ENCODE measurements around the gene TBC1D10A. TPM values are rescaled to one million over a fixed set of nuclear protein-coding genes. Genes with fewer than 3 reads are reported as not detected.

TBC1D10A gene
- total RNA-seq, 1 donor from 2014 or later = 12.6 TPM

- Mint-ChIP-seq H3K4me1 (ENCODE audit: unreplicated experiment) (peaks cover 26% of the 10 kb centered on the region), H3K9me3 (ENCODE audit: unreplicated experiment) (no peaks in the 10 kb centered on the region), H3K27ac (ENCODE audit: unreplicated experiment) (no peak overlapping the region), H3K27me3 (ENCODE audit: unreplicated experiment) (no peaks in the 10 kb centered on the region), H3K4me3 (ENCODE audit: unreplicated experiment) (no peak overlapping the region), H3K36me3 (ENCODE audit: unreplicated experiment) (peaks cover 12% of the 10 kb centered on the region)
- no peak for DNase-seq (ENCODE audit: extremely low spot score, unreplicated experiment)
- no peak for TF ChIP-seq CTCF (IDR thresholded peaks at IDR 0.05)
Measured at GRCh38 chr22:30286331-30286730, 40.4 kb downstream of the TBC1D10A start.

DNA sequence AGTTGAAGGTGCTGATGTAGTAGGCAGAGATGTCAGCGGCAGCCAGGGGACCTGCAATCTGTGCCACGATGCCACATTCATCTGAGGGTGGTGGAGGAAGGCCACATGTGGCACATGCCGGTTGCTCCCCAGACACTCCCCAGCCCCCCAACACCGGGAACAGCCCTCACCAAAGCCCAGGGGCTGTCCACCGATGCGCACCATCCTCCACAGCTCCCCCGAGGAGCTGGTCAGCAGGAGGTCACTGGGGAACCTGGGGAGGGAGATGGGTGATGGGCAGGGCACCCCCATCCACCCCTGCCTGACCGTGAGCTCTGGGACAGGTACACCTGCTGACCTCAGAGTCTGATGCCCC lies 40.9 kb downstream of the TBC1D10A start:
- peaks cover 12% of the 10 kb centered on the region for H3K36me3 Mint-ChIP-seq (ENCODE audit: unreplicated experiment)
- H3K27ac Mint-ChIP-seq (ENCODE audit: unreplicated experiment) = no peak overlapping the region
- DNase-seq (ENCODE audit: extremely low spot score, unreplicated experiment) = no peak
- no peaks in the 10 kb centered on the region for H3K9me3 Mint-ChIP-seq (ENCODE audit: unreplicated experiment)
- no peaks in the 10 kb centered on the region for H3K27me3 Mint-ChIP-seq (ENCODE audit: unreplicated experiment)
- H3K4me1 Mint-ChIP-seq (ENCODE audit: unreplicated experiment) = peaks cover 21% of the 10 kb centered on the region
- no peak overlapping the region for H3K4me3 Mint-ChIP-seq (ENCODE audit: unreplicated experiment)
- no peak for TF ChIP-seq CTCF (IDR thresholded peaks at IDR 0.05)

DNA sequence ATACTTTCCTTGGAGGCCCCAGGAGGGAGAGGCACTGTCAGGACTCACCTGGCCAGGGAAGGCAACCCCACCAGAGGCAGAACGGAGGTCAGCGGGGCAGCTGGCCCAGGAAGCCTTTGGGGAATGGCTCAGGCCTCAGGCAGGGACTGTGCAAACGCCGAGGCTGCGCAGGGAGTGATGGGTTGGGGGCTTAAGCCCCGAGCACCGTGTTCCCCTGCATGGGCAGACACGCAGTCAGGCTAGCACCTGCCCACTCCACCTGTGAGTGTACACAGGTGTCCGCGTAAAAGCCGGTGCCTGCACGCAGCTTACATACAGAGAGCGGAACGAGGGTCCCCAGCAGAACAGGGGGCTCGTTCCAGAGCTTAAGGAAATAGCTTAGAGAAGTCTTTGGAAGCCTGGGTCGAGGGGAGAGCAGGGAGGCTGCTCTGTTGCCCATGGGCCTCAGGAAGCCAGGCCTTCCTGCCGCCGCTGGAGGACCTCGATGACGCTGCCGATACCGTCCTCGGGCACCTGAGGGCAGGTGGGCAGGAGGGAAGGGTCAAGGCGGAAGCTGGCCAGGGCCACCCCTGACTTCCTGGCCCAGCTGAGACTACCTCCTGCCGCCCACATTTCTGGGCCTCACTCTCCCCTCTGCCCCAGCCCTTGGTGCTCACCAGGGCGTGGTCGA lies 41.4 kb downstream of the TBC1D10A start:
- Mint-ChIP-seq H3K27me3 (ENCODE audit: unreplicated experiment) (no peaks in the 10 kb centered on the region), H3K4me1 (ENCODE audit: unreplicated experiment) (peaks cover 16% of the 10 kb centered on the region), H3K36me3 (ENCODE audit: unreplicated experiment) (peaks cover 12% of the 10 kb centered on the region), H3K27ac (ENCODE audit: unreplicated experiment) (no peak overlapping the region), H3K4me3 (ENCODE audit: unreplicated experiment) (no peak overlapping the region), H3K9me3 (ENCODE audit: unreplicated experiment) (no peaks in the 10 kb centered on the region)
- DNase-seq (ENCODE audit: extremely low spot score, unreplicated experiment) = no peak
- TF ChIP-seq CTCF (IDR thresholded peaks at IDR 0.05) = no peak

DNA sequence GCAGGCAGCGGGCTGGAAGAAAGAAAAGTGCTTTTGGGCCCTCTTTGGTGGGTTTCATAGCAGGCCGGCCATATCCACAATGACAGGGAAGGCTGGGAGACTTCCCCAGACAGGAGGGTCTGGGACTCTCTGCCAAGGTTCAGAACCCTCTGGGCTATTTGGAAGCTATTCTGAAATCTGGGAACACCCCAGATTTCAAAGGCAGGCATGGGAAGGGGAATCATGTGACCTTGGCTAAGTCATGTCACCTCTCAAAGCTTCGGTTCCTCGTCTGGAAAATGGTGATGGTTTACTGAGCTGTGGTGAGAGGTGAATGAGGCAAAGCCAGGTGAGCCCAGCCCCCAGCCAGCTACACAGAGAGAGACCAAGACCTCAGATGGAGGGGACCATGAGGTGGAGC lies 42.1 kb downstream of the TBC1D10A start:
- Mint-ChIP-seq H3K27ac (ENCODE audit: unreplicated experiment) (no peak overlapping the region), H3K27me3 (ENCODE audit: unreplicated experiment) (no peaks in the 10 kb centered on the region), H3K4me3 (ENCODE audit: unreplicated experiment) (no peak overlapping the region), H3K4me1 (ENCODE audit: unreplicated experiment) (peaks cover 9% of the 10 kb centered on the region), H3K36me3 (ENCODE audit: unreplicated experiment) (peaks cover 12% of the 10 kb centered on the region), H3K9me3 (ENCODE audit: unreplicated experiment) (no peaks in the 10 kb centered on the region)
- no peak for TF ChIP-seq CTCF (IDR thresholded peaks at IDR 0.05)
- DNase-seq (ENCODE audit: extremely low spot score, unreplicated experiment) = no peak

DNA sequence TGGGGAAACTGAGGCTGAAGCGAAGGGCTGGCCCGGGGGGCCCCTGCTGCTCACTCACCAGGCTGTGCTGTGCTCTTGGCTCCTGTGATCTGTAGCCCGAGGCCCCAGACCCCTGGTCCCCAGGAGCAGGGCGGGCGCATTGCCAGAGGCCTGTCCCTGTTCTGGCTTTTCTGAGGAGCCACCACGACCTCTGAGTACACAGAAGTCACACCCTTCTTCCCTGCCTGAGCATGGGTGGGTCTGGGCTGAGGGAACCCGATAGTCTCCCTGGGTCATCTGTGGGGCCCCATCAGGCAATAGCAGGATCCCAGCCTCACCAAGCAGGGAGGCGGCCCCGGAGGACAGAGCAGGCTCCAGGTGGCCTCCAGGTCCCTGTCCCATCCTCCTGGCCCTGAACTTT lies 42.6 kb downstream of the TBC1D10A start:
- no peak for TF ChIP-seq CTCF (IDR thresholded peaks at IDR 0.05)
- H3K36me3 Mint-ChIP-seq (ENCODE audit: unreplicated experiment) = peaks cover 12% of the 10 kb centered on the region
- no peak overlapping the region for H3K27ac Mint-ChIP-seq (ENCODE audit: unreplicated experiment)
- H3K27me3 Mint-ChIP-seq (ENCODE audit: unreplicated experiment) = no peaks in the 10 kb centered on the region
- H3K4me1 Mint-ChIP-seq (ENCODE audit: unreplicated experiment) = peaks cover 8% of the 10 kb centered on the region
- no peaks in the 10 kb centered on the region for H3K9me3 Mint-ChIP-seq (ENCODE audit: unreplicated experiment)
- no peak overlapping the region for H3K4me3 Mint-ChIP-seq (ENCODE audit: unreplicated experiment)
- no peak for DNase-seq (ENCODE audit: extremely low spot score, unreplicated experiment)

All from osteocyte (in vitro differentiated cells).